ENCODE measurements around the gene DENND4C. TPM values are rescaled to one million over a fixed set of nuclear protein-coding genes. Genes with fewer than 3 reads are reported as not detected.
"Not testable (repeated sequence)": the region's sequence is repeated elsewhere in the genome, so short reads cannot be mapped to it uniquely, and the experiment has no call there.

Gene DENND4C
- total RNA-seq, 2 donors from 2014 or later: 52.7 to 58.0 TPM

DNA sequence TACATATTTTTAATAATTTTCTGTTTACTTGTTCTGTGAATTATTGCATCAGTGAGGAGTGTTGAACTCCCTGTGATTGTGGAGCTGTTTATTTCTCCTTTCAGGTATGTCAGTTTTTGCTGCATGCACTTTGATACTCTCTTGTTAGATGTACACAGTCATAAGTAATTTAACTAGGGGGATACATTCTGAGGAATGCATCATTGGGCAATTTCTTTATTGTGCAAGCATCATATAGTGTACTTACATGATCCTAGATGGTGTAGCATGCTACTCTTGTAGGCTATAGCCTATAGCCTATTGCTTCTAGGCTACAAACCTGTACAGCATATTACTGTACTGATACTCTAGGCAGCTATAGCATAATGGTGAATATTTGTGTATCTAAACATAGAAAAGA is 9.5 kb downstream of the DENND4C start:
- H3K4me1 ChIP-seq: peaks cover 11% of the 10 kb centered on the region
- TF ChIP-seq POLR2A (IDR thresholded peaks at IDR 0.05): no peak
- TF ChIP-seq, protein P1, sequence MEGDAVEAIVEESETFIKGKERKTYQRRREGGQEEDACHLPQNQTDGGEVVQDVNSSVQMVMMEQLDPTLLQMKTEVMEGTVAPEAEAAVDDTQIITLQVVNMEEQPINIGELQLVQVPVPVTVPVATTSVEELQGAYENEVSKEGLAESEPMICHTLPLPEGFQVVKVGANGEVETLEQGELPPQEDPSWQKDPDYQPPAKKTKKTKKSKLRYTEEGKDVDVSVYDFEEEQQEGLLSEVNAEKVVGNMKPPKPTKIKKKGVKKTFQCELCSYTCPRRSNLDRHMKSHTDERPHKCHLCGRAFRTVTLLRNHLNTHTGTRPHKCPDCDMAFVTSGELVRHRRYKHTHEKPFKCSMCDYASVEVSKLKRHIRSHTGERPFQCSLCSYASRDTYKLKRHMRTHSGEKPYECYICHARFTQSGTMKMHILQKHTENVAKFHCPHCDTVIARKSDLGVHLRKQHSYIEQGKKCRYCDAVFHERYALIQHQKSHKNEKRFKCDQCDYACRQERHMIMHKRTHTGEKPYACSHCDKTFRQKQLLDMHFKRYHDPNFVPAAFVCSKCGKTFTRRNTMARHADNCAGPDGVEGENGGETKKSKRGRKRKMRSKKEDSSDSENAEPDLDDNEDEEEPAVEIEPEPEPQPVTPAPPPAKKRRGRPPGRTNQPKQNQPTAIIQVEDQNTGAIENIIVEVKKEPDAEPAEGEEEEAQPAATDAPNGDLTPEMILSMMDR (IDR thresholded peaks at IDR 0.05): no peak
- H3K9me3 ChIP-seq: no peaks in the 10 kb centered on the region
- ATAC-seq (no peak), DNase-seq (no peak)
- intact Hi-C loops (cut with DNase I): no loop called here
- H3K4me3 ChIP-seq: no peak overlapping the region
- no peak overlapping the region for H3K27ac ChIP-seq
- no peaks in the 10 kb centered on the region for H3K27me3 ChIP-seq
- H3K36me3 ChIP-seq (replicated peaks in 1 of 2; ENCODE audit: insufficient read depth in 1 of 2, low read depth in 2 of 2): no peaks in the 10 kb centered on the region

GRCh38 chr9:19241728-19242127 is 11.2 kb downstream of the DENND4C start:
- TF ChIP-seq, protein P1 (IDR thresholded peaks at IDR 0.05): no peak
- no peak for TF ChIP-seq POLR2A (IDR thresholded peaks at IDR 0.05)
- H3K4me1 ChIP-seq: peaks cover 14% of the 10 kb centered on the region
- ATAC-seq (no peak), DNase-seq (no peak)
- no peak overlapping the region for H3K4me3 ChIP-seq
- intact Hi-C loops (cut with DNase I): no loop called here
- 77 to 83% methylated on average over 6 of the region's 6 CpGs for WGBS, 2 donors
- no peaks in the 10 kb centered on the region for H3K9me3 ChIP-seq
- H3K27me3 ChIP-seq: no peaks in the 10 kb centered on the region
- H3K36me3 ChIP-seq (replicated peaks in 1 of 2; ENCODE audit: insufficient read depth in 1 of 2, low read depth in 2 of 2): no peaks in the 10 kb centered on the region
- no peak overlapping the region for H3K27ac ChIP-seq

GRCh38 chr9:19243366-19244033 is 13.0 kb downstream of the DENND4C start:
- no peak overlapping the region for H3K27ac ChIP-seq
- 50 to 66% methylated on average over 10 of the region's 10 CpGs for WGBS, 2 donors
- no peaks in the 10 kb centered on the region for H3K9me3 ChIP-seq
- no peak for TF ChIP-seq POLR2A (IDR thresholded peaks at IDR 0.05)
- TF ChIP-seq, protein P1 (IDR thresholded peaks at IDR 0.05): no peak
- intact Hi-C loops (cut with DNase I): no loop called here
- DNase-seq: no peak
- no peaks in the 10 kb centered on the region for H3K27me3 ChIP-seq
- H3K4me3 ChIP-seq: no peak overlapping the region
- no peaks in the 10 kb centered on the region for H3K36me3 ChIP-seq (replicated peaks in 1 of 2; ENCODE audit: insufficient read depth in 1 of 2, low read depth in 2 of 2)
- H3K4me1 ChIP-seq: peaks cover 18% of the 10 kb centered on the region
- no peak for ATAC-seq

- 33 to 49% methylated on average over 3 of the region's 3 CpGs for WGBS, 2 donors
- Histone ChIP-seq H3K27ac (no peak overlapping the region), H3K4me1 (peaks cover 22% of the 10 kb centered on the region), H3K36me3 (replicated peaks in 1 of 2; ENCODE audit: insufficient read depth in 1 of 2, low read depth in 2 of 2) (no peaks in the 10 kb centered on the region), H3K27me3 (no peaks in the 10 kb centered on the region), H3K4me3 (no peak overlapping the region), H3K9me3 (no peaks in the 10 kb centered on the region)
- intact Hi-C loops (cut with DNase I): no loop called here
- TF ChIP-seq, protein P1 (IDR thresholded peaks at IDR 0.05): no peak
- DNase-seq (no peak), ATAC-seq (no peak)
Observed at GRCh38 chr9:19246891-19247290, 16.4 kb downstream of the DENND4C start.

DNA sequence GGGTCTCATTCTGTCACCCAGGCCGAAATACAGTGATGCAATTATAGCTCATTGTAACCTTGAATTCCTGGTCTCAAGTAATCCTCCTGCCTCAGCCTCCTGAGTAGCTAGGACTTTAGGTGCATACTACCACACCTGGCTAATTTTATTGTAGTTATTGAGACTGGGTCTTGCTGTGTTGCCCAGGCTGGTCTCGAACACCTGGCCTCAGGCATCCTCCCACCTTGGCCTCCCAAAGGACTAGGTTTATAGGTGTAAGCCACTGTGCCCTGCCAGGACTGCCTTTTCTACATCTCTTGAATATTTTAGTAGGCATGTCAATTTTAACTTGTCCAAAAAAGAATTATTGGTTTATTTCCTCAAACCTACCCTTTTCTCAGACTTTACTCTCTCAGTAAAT is 16.9 kb downstream of the DENND4C start:
- WGBS, 2 donors: 82 to 92% methylated on average over 2 of the region's 2 CpGs
- no peaks in the 10 kb centered on the region for H3K9me3 ChIP-seq
- DNase-seq (no peak), ATAC-seq (no peak)
- intact Hi-C loops (cut with DNase I): no loop called here
- TF ChIP-seq, protein P1 (IDR thresholded peaks at IDR 0.05): no peak
- TF ChIP-seq POLR2A (IDR thresholded peaks at IDR 0.05): no peak
- no peaks in the 10 kb centered on the region for H3K36me3 ChIP-seq (replicated peaks in 1 of 2; ENCODE audit: insufficient read depth in 1 of 2, low read depth in 2 of 2)
- no peaks in the 10 kb centered on the region for H3K27me3 ChIP-seq
- peaks cover 22% of the 10 kb centered on the region for H3K4me1 ChIP-seq
- no peak overlapping the region for H3K27ac ChIP-seq
- no peak overlapping the region for H3K4me3 ChIP-seq

GRCh38 chr9:19250346-19250745 is 19.9 kb downstream of the DENND4C start:
- H3K27me3 ChIP-seq; H3K36me3 ChIP-seq (replicated peaks in 1 of 2; ENCODE audit: insufficient read depth in 1 of 2, low read depth in 2 of 2); DNase-seq; H3K9me3 ChIP-seq; H3K27ac ChIP-seq; intact Hi-C loops (cut with DNase I); ATAC-seq; H3K4me3 ChIP-seq: not testable (repeated sequence)
- H3K4me1 ChIP-seq: peaks cover 33% of the 10 kb centered on the region
- WGBS, 2 donors: 79 to 87% methylated on average over 8 of the region's 8 CpGs

DNA sequence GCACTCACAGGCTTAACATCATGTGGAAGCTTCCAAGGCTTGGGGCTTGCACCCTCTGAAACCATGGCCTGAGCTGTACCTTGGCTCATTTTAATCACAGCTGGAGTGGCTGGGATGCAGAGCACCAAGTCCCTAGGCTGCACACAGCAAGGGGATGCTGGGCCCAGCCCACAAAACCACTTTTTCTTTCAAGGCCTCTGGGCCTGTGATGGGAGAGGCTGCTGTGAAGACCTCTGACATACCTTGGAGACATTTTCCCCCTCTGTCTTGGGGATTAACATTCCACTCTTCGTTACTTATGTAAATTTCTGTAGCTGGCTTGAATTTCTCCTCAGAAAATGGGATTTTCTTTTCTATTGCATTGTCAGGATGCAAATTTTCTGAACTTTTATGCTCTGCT is 20.7 kb downstream of the DENND4C start:
- H3K36me3 ChIP-seq (replicated peaks in 1 of 2; ENCODE audit: insufficient read depth in 1 of 2, low read depth in 2 of 2); H3K4me3 ChIP-seq; H3K9me3 ChIP-seq; H3K27me3 ChIP-seq; ATAC-seq; intact Hi-C loops (cut with DNase I); H3K27ac ChIP-seq; DNase-seq: not testable (repeated sequence)
- 82 to 100% methylated on average over 1 of the region's 1 CpG for WGBS, 2 donors
- peaks cover 27% of the 10 kb centered on the region for H3K4me1 ChIP-seq

Data from body of pancreas (tissue), 4 donors.